Measurements from ENCODE around the gene DPP3.
"Not testable (repeated sequence)": the region's sequence is repeated elsewhere in the genome, so short reads cannot be mapped to it uniquely, and the experiment has no call there.

- TF ChIP-seq CTCF, POLR2A (IDR thresholded peaks at IDR 0.05): not testable (repeated sequence)
Measured at GRCh38 chr11:66540598-66540997, 60.4 kb downstream of the DPP3 start.
